K562 (cell line): Measurements from ENCODE around the gene SERHL2. TPM values are rescaled to one million over a fixed set of nuclear protein-coding genes. Genes with fewer than 3 reads are reported as not detected.

ENCODE experiments used
- GATAD2B ChIP-seq: fragments of 450-650 bp; IDR thresholded peaks from 2 replicates; pipeline ENCODE4 v1.6.1; 2017; ENCODE audit warnings: mild to moderate bottlenecking, borderline replicate concordance
- MAFK ChIP-seq: IDR thresholded peaks from 2 replicates; pipeline ENCODE4 v1.6.1; 2011; ENCODE audit warnings: low read length, improper control_type of control experiment
- MXI1 ChIP-seq: IDR thresholded peaks from 2 replicates; pipeline ENCODE4 v1.6.1; 2011; ENCODE audit warnings: low read depth, mild to moderate bottlenecking, improper control_type of control experiment, low read length
- NFIX ChIP-seq: fragments of 250-450 bp; sonication (Bioruptor Pico); IDR thresholded peaks from 2 replicates; pipeline ENCODE4 v1.4.0; 2020; ENCODE audit warnings: low read depth, mild to moderate bottlenecking, moderate library complexity
- NR2C1 ChIP-seq, 2 experiments: fragments of 450-650 bp; IDR thresholded peaks; 2 replicates each; pipeline ENCODE4 v1.6.1; 2017; ENCODE audit warnings: mild to moderate bottlenecking in 2 of 2, antibody characterized with exemption in 1 of 2, inconsistent platforms in 1 of 2, missing compliant biosample characterization in 1 of 2, missing genetic modification characterization in 1 of 2
- NR4A1 ChIP-seq, 2 experiments: fragments of 250-450 bp in 1 of 2; fragments of 450-650 bp in 1 of 2; sonication (Bioruptor Pico) in 1 of 2; IDR thresholded peaks; 2 replicates each; pipeline versions ENCODE4 v1.4.0 to v1.6.1; 2016 to 2020; ENCODE audit warnings: mild to moderate bottlenecking in 2 of 2, missing compliant biosample characterization in 1 of 2, missing genetic modification characterization in 1 of 2, moderate library complexity in 1 of 2
- POLR2AphosphoS5 ChIP-seq: IDR thresholded peaks from 2 replicates; pipeline ENCODE4 v1.6.1; 2011; ENCODE audit warnings: mild to moderate bottlenecking, low read depth, low read length, moderate library complexity; ENCODE audit not compliant: control insufficient read depth, insufficient read depth
- PRMT5 ChIP-seq: sonication (generic); formaldehyde crosslinking; IDR thresholded peaks from 2 replicates; pipeline ENCODE4 v1.5.0; 2020; ENCODE audit warnings: missing genetic modification reagents
- RNF2 ChIP-seq: sonication (generic); IDR thresholded peaks from 2 replicates; pipeline ENCODE4 v1.6.1; 2016
- SRSF1 ChIP-seq: fragments of 200-400 bp; formaldehyde crosslinking; IDR thresholded peaks from 2 replicates; pipeline ENCODE4 v1.6.1; 2017; ENCODE audit warnings: mild to moderate bottlenecking, low read depth, low read length, moderate library complexity
- TAF1 ChIP-seq: IDR thresholded peaks from 2 replicates; pipeline ENCODE4 v1.6.1; 2011; ENCODE audit warnings: mild to moderate bottlenecking, low read length, moderate library complexity; ENCODE audit not compliant: insufficient read depth, control insufficient read depth, severe bottlenecking; ENCODE audit errors: extremely low read depth
- ZNF263 ChIP-seq: sonication (generic); formaldehyde crosslinking; IDR thresholded peaks from 2 replicates; pipeline ENCODE4 v1.8.0; 2022; ENCODE audit warnings: mild to moderate bottlenecking, missing genetic modification reagents, borderline replicate concordance
- ZNF347 ChIP-seq: fragments of 450-650 bp; formaldehyde crosslinking; IDR thresholded peaks from 2 replicates; pipeline ENCODE4 v1.4.0; 2020; ENCODE audit warnings: low read depth, mild to moderate bottlenecking, moderate library complexity
- ZNF444 ChIP-seq: fragments of 250-450 bp; sonication (Bioruptor Pico); IDR thresholded peaks from 2 replicates; pipeline ENCODE4 v1.4.0; 2020; ENCODE audit warnings: mild to moderate bottlenecking, moderate library complexity
- ZNF696 ChIP-seq: fragments of 250-450 bp; sonication (Bioruptor Pico); conservative IDR thresholded peaks from 2 replicates; pipeline ENCODE4 v1.4.0; 2020; ENCODE audit warnings: mild to moderate bottlenecking, moderate library complexity
- ZNF766 ChIP-seq: fragments of 200-800 bp; sonication (Bioruptor generic); conservative IDR thresholded peaks from 2 replicates; pipeline ENCODE4 v1.6.1; 2016; ENCODE audit warnings: missing genetic modification characterization, missing compliant biosample characterization
- polyA plus RNA-seq, 8 experiments: library from polyadenylated mRNA; depleted of rRNA in 4 of 8; stranded (reverse) in 5 of 8; unstranded in 3 of 8; fragments of >200 nt; fragmentation: Nextera tagmentation in 2 of 8; fragmentation: Illumina TruSeq in 1 of 8; extraction: Ambion mirVana in 2 of 8; extraction: Trizol in 1 of 8; gene quantifications; 2 replicates each; pipeline versions ENCODE4 v1.2.1 to v1.2.3, GENCODE V29; 2011 to 2014; ENCODE audit warnings: inconsistent platforms in 1 of 8, missing spikeins in 1 of 8
- total RNA-seq, 7 experiments: library from RNA; depleted of rRNA in 6 of 7; stranded (reverse); fragments of >200 nt in 6 of 7; fragmentation: Illumina TruSeq in 2 of 7; extraction: Trizol in 2 of 7; gene quantifications; 2 replicates each; pipeline versions ENCODE4 v1.2.1 to v1.2.3, GENCODE V29; 2011 to 2021; ENCODE audit warnings: low replicate concordance in 1 of 7
- TF ChIP-seq, protein P1 (sequence below): sonication (generic); formaldehyde crosslinking; IDR thresholded peaks from 2 replicates; pipeline ENCODE4 v1.8.0; 2022; ENCODE audit warnings: mild to moderate bottlenecking, missing genetic modification reagents, borderline replicate concordance
- TF ChIP-seq, protein P2 (sequence below): sonication (generic); formaldehyde crosslinking; IDR thresholded peaks from 2 replicates; pipeline ENCODE4 v1.8.0; 2022; ENCODE audit warnings: missing genetic modification reagents, mild to moderate bottlenecking, moderate library complexity, borderline replicate concordance
- TF ChIP-seq, protein P3 (sequence below): fragments of 250-450 bp; sonication (Bioruptor Pico); IDR thresholded peaks from 2 replicates; pipeline ENCODE4 v1.5.0; 2020; ENCODE audit warnings: mild to moderate bottlenecking
- TF ChIP-seq, protein P4 (sequence below), 2 experiments: fragments of 450-650 bp; IDR thresholded peaks; 2 replicates each; pipeline ENCODE4 v1.6.1; 2016

The SERHL2 gene
- total and polyA plus RNA-seq, 9 of the 15 experiments (the other 6 are each of a cell fraction or from before 2014, with no cell fraction given): 19.9 to 62.6 (median 25.2) TPM

DNA sequence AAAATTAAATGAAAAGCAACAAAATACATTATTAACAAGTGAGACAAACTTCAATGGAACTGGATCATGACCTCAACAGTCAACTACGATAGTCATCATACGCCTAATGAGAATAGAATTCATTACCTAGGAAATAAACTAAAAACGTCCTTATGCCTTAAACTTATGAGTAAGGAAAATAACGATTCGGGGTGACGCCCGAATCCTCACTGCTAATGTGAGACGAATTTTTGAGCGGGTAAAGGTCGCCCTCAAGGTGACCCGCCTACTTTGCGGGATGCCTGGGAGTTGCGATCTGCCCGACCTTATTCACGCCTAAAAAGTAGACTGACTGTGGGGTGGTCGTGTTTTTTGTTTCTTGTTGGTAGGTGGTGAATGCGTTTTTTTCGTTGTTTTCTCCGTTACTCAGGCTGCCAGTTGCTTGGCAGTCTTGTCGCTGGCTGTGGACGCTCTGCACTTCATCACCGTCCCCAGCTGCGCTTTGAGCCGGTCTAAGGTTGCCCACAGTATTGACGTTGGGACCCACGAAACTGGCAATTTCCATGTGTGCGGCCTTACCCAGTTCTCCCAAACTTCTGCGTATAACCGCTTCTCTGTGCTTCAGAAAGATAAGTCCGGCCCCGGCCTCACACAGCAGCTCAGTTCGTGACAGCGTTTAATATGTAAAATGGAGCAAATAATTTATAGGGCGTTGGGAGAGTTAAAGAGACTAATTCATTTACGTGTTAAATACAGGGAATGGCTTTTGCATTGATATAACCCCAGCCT lies 61.5 kb downstream of the SERHL2 start (continued):
- 0 out of 2 replicates have a peak, but pooled peaks have one; percentile 10 for TF ChIP-seq ZNF347
- no peak; the same call in 1 of the 2 replicates for TF ChIP-seq ZNF263 (CRISPR knock-in tag)
- TF ChIP-seq ZNF766 (CRISPR knock-in tag): peak; percentile 95
- TF ChIP-seq POLR2AphosphoS5: peak; percentile 100
- no peak for TF ChIP-seq SRSF1
- no peak for TF ChIP-seq NR2C1 (IDR thresholded peaks at IDR 0.05)
- no peak for TF ChIP-seq NR2C1 (tag; IDR thresholded peaks at IDR 0.05)
- TF ChIP-seq ZNF696 (CRISPR knock-in tag): peak; percentile 93
- TF ChIP-seq TAF1: peak; percentile 29
- TF ChIP-seq MAFK: peak; percentile 47; the same call in 1 of the 2 replicates
- no peak for TF ChIP-seq NFIX (CRISPR knock-in tag)
- TF ChIP-seq ZNF444 (CRISPR knock-in tag): peak; percentile 78
- TF ChIP-seq GATAD2B: peak; percentile 93; the same call in 1 of the 2 replicates
- no peak for TF ChIP-seq PRMT5 (CRISPR knock-in tag)
- no peak for TF ChIP-seq NR4A1 (CRISPR knock-in tag; IDR thresholded peaks at IDR 0.05)
- 0 out of 2 replicates have a peak, but pooled peaks have one; percentile 22 for TF ChIP-seq NR4A1 (tag; IDR thresholded peaks at IDR 0.05)
- TF ChIP-seq, protein P1, sequence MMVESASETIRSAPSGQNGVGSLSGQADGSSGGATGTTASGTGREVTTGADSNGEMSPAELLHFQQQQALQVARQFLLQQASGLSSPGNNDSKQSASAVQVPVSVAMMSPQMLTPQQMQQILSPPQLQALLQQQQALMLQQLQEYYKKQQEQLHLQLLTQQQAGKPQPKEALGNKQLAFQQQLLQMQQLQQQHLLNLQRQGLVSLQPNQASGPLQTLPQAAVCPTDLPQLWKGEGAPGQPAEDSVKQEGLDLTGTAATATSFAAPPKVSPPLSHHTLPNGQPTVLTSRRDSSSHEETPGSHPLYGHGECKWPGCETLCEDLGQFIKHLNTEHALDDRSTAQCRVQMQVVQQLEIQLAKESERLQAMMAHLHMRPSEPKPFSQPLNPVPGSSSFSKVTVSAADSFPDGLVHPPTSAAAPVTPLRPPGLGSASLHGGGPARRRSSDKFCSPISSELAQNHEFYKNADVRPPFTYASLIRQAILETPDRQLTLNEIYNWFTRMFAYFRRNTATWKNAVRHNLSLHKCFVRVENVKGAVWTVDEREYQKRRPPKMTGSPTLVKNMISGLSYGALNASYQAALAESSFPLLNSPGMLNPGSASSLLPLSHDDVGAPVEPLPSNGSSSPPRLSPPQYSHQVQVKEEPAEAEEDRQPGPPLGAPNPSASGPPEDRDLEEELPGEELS (CRISPR knock-in tag): peak; percentile 91
- peak; percentile 100 for TF ChIP-seq RNF2
- TF ChIP-seq, protein P2, sequence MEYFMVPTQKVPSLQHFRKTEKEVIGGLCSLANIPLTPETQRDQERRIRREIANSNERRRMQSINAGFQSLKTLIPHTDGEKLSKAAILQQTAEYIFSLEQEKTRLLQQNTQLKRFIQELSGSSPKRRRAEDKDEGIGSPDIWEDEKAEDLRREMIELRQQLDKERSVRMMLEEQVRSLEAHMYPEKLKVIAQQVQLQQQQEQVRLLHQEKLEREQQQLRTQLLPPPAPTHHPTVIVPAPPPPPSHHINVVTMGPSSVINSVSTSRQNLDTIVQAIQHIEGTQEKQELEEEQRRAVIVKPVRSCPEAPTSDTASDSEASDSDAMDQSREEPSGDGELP (CRISPR knock-in tag): peak; percentile 93
- TF ChIP-seq MXI1: peak; percentile 81
- TF ChIP-seq, protein P3, sequence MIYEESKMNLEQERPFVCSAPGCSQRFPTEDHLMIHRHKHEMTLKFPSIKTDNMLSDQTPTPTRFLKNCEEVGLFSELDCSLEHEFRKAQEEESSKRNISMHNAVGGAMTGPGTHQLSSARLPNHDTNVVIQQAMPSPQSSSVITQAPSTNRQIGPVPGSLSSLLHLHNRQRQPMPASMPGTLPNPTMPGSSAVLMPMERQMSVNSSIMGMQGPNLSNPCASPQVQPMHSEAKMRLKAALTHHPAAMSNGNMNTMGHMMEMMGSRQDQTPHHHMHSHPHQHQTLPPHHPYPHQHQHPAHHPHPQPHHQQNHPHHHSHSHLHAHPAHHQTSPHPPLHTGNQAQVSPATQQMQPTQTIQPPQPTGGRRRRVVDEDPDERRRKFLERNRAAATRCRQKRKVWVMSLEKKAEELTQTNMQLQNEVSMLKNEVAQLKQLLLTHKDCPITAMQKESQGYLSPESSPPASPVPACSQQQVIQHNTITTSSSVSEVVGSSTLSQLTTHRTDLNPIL (CRISPR knock-in tag): peak; percentile 42; the same call in 1 of the 2 replicates
- TF ChIP-seq, protein P4, sequence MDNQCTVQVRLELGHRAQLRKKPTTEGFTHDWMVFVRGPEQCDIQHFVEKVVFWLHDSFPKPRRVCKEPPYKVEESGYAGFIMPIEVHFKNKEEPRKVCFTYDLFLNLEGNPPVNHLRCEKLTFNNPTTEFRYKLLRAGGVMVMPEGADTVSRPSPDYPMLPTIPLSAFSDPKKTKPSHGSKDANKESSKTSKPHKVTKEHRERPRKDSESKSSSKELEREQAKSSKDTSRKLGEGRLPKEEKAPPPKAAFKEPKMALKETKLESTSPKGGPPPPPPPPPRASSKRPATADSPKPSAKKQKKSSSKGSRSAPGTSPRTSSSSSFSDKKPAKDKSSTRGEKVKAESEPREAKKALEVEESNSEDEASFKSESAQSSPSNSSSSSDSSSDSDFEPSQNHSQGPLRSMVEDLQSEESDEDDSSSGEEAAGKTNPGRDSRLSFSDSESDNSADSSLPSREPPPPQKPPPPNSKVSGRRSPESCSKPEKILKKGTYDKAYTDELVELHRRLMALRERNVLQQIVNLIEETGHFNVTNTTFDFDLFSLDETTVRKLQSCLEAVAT (IDR thresholded peaks at IDR 0.05): peak; percentile 90 to 93
